Measurements from ENCODE around the gene SPSB4.

The SPSB4 gene

DNA sequence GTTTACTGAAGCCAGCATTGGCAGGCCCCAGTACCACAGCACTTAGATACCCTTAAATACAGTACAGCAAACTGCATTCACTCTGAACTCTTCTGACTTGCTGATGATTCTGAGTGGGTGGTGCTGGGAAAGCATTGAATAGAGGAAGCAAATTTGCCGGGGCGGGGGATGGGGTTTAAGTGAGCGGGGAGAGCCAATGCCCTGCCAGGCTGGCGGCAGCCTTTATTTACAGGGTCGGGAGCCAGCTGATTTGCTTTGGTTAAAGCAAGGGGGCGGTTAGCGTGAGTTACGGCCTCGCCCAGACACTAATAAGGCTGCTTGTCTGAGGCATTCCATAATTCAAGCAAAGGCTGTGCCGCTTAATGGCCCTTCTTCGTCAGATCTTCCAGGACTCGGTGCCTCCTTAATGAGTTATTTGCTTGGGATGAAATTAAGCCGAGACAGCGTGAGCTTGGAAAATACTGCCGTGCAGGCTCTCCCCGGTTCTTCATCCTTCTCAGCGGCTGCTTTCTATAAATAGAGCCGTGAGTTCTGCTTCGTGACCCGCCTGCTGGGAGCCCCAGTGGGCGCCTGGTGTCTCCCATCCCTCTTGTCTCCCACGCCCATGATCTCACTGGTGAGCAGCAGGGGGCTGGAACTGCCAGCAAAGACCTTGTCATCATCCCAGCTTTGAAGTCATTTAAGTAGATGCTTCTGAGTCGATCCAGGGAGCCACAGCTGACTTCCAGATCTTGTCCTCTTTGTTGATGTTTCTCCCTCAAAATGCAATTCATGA is 25.8 kb downstream of the SPSB4 start:
- DNase-seq: peak; percentile 26

DNA sequence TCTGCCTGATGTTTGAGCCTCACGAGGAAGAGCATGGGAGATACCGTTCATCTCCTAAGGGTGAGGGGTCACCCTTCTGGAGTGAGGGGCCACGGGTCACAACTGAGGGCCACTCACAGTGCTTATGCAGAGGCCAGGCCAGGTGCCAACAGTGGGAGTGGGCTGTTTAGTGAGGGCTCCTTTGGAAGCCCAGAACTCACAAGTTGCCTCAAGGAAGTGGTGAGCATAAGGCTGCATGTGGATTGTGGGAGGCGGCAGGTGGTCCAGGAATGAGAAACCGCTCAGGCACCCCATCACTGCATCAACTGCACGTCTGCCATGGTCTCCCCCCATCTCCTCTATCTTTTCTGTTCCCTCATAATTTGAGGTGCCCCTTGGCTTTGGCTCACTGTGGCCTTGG is 26.5 kb downstream of the SPSB4 start:
- no peak for DNase-seq

GRCh38 chr3:141078200-141078599 is 27.1 kb downstream of the SPSB4 start:
- no peak for DNase-seq

DNA sequence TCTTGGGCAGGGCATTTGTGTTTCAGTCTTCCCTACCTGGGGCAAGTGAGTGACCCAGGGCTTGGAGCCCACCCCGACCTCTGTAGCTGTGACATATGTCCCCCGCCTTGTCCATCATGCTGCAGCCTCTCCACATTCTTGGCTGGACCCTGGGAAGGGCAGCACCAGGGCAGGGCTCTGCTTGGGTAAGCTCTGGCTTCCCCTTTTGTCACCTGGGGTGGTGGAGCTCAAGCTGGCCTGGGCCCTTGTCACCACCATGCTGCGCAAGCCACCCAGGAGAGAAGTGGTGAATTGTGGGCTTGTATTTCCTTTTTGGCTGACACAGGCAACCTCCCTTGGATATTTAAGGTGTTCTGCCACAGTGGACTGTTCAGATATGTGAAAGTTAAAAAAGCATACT is 29.3 kb downstream of the SPSB4 start:
- no peak for DNase-seq

DNA sequence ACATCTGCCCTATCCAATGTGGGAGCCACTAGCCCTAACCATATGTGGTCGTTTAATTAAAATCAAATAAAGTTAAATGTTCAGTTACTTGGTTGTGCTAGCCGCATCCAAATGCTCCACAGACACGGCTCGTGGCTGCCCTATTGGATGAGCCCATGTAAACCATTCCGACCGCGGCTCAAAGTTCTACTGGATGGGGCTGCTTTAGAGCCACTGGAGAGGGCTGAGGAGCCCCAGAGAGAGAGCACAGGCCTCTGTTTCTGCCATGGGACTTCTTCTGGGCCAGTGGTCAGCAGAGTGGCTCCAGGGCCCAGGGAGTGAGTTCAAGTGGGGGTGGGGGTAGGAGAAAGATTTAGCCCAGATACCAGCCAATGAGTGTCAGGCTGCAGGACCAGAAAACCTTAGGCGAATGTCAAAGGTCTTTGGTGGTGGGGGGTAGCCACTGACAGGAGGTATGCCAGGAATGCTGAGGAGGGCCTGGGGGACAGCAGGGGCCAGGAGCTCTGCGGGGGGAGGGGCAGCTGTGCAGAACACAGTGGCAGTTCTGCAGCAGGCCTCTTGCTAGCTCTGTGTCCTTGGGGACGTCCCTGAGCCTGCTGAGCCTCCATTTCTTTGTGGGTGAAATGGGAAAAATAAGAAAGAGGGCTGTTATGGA is 30.1 kb downstream of the SPSB4 start:
- no peak for DNase-seq

GRCh38 chr3:141082064-141082463 is 30.9 kb downstream of the SPSB4 start:
- DNase-seq: no peak

GRCh38 chr3:141083226-141083625 is 32.1 kb downstream of the SPSB4 start:
- no peak for DNase-seq

DNA sequence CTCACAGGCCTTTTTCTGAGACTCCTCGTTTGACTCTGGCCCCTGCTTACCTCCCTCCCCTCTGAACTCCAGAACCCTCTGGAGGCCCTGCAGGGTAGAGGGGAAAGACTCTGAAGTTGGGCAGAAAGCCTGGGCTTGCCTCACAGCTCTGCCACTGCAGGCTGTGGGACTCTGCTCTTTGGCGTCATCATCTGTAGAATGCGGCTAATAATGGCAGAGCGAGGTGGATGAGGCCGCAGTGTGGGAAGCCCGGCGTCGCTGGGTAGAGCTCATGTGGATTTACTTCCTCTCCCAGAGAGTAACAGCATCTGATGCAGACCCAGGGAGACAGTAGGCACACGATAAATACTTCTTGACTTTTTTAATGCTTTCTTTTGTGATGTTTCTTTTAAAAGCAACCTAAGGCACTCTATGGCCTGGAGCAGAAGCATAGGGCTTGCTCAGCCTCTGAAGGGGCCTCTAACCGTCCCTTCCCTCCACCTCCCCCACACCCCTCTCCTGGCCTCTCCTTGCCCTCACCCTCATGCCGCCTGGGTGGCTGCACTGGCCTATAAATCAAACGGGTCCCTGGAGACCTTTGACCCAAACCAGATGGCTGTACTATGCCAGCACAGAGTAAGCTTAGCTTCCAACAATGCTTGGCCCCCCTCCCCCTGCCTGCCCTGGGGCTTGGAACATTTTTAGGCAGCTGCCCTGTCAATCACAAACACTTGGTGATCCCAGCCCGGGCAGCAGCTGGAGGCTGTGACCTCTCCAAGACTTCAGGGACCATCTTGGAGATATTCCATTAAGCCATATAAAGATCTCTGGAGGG is 32.9 kb downstream of the SPSB4 start:
- no peak for DNase-seq

DNA sequence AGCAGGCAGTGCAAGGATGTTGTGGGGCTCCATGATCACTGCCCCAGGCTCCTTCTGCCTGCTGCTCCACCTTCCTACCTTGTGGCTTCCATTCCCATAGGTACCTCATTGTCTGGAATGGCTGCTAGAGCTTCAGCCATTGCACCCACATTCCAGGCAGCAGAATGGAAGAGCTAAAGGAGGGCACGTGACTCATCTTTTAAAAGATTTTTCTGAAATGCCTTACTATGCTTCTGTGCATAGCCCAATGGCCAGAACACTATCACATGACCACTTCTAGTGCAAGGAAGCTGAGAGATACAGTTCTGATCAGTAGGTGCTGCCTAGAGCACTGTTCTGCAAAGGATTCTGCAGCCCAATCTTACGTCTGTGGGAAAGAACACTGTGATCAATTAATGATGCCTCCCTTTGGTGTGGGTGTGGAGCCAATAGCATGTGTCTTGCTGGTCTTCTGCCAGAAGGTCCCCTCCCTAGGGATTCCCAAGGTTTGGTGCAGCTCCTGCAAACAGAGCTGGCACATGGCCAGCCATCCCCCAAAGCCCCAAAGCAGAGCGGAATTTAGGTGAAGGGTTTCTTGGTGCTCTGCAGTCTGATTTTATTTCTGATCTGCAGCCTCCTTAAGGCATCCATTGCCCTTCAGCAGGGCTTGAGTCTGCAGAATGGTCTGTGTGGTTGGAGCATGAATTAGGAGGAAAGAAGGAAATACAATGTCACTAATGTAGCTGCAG is 34.4 kb downstream of the SPSB4 start:
- no peak for DNase-seq

- DNase-seq: no peak
These were observed 35.0 kb downstream of the SPSB4 start for GRCh38 chr3:141086188-141086587.

- DNase-seq: no peak
These were observed 36.1 kb downstream of the SPSB4 start for GRCh38 chr3:141087076-141087777.

GRCh38 chr3:141087778-141088130 is 36.6 kb downstream of the SPSB4 start:
- no peak for DNase-seq

DNA sequence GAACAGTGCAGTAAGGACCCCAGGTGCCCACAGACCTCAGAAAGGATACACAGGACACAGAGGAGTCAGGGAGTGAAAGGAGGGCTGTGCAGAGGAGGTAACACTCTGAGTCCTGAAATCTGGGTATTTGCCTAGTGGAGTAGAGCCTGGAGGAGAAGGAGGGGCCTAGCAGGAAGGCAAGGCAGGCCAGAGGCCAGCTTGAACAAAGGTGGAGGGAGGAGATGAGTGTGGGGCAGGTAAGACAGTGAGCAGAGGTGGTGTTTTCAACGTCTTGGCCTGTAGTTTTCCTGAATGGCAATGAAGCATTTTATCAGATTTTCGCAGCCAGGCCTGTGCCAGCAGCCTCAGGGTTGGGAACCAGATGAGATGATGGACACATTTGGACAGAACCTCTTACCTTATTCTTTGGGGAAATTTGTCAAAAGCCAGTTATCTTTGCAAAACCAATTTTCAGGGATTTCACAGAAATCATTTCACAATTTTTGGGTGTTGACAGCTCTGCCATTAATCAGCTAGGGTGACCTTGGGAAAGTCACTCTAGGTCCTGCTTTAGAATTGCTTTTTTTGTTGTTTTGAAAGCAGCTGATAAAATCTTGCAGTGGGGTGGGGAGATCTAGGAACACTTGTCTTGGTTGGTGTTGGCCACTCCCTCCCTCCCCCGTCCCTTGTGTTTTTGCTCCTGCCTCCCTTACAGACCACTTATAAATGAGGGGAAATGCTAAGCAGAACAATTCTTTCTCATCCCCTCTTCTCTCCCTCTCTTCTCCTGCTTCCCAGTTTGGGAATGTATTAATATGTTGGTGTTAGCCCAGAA is 38.4 kb downstream of the SPSB4 start:
- no peak for DNase-seq

- no peak for DNase-seq
These were observed 40.3 kb downstream of the SPSB4 start for GRCh38 chr3:141091426-141091825.

DNA sequence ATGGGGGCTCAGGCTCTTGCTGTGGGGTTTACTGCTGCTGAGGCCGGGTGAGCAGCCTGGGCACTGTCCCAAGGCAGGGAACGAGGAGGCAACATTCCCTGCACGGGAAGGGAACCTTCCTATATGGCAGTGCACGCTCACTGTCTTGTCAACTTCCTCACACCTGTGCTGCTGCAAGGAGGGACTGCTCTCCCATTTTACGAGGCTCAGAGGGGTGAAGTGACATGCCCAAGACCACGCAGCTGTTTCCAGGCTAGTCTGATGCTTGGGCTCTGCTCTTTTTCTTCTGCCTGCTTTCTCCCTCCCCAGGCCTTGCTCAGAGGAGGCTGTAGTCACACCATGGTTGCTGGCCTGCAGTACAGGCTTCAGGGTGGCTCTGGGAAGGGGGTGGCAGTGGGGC is 41.5 kb downstream of the SPSB4 start:
- no peak for DNase-seq

- no peak for DNase-seq
These were observed 42.2 kb downstream of the SPSB4 start for GRCh38 chr3:141093397-141093796.

GRCh38 chr3:141093971-141094684 is 43.0 kb downstream of the SPSB4 start:
- no peak for DNase-seq

DNA sequence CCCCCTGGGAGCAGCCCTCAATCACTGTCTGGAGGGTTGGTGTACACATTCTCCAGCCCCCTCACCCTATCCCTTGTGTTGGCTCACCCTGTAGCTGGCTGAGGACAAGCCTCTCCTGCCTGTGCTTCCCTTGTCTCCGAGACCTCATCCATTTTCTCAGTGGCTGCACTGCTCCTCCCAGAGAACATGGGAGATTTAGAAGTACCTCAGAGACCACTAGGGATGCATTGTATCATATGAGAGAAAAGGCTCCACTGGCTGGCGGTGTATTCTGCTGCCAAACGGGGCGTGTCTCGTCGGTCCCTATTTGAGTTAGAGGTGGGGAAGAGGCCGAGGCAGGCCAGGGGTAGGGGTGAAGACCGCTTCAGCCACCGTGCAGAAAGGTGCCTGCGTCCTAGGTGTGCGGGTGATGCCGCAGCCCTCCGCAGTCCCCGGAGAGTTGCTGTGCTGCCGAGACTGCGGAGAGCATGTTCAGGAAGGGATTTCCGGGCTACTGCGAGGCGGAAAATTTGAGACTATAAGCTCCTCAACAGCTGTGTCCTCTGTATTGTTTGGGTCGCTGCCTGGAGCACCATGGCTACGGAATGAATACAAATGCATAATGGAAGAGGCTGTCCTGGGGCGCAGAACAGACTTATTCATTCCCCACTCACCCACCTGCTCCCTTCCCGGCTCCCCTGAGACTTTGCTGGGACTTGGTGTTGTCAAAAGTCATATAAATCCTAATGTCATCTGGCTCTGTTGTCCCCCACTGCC is 43.8 kb downstream of the SPSB4 start:
- DNase-seq: no peak

GRCh38 chr3:141095546-141095937 is 44.4 kb downstream of the SPSB4 start:
- DNase-seq: no peak

- DNase-seq: no peak
These were observed 45.0 kb downstream of the SPSB4 start for GRCh38 chr3:141096164-141096563.
